HG02759 (cell line): Measurements from ENCODE around the gene DMXL1.
"Not testable (repeated sequence)": the region's sequence is repeated elsewhere in the genome, so short reads cannot be mapped to it uniquely, and the experiment has no call there.

Source experiments
- ATAC-seq: cut with Tn5 transposase; IDR thresholded peaks from one replicate; pipeline ENCODE4 v1.9.1; 2021; ENCODE audit warnings: mild to moderate bottlenecking, moderate library complexity; ENCODE audit not compliant: unreplicated experiment

DMXL1 gene

GRCh38 chr5:119190470-119191095, 119.7 kb downstream of the DMXL1 start:
- no peak for ATAC-seq

- ATAC-seq, result no peak
Observed at GRCh38 chr5:119191944-119192343, 121.1 kb downstream of the DMXL1 start.

- ATAC-seq, result no peak
Observed at GRCh38 chr5:119200795-119201194, 129.9 kb downstream of the DMXL1 start.

GRCh38 chr5:119207105-119207504, 136.2 kb downstream of the DMXL1 start:
- no peak for ATAC-seq

- no peak for ATAC-seq
Observed at GRCh38 chr5:119212026-119212425, 141.1 kb downstream of the DMXL1 start.

GRCh38 chr5:119212676-119213075, 141.8 kb downstream of the DMXL1 start:
- ATAC-seq, result no peak

GRCh38 chr5:119217183-119217582, 146.3 kb downstream of the DMXL1 start:
- no peak for ATAC-seq

GRCh38 chr5:119218830-119219782, 148.2 kb downstream of the DMXL1 start:
- no peak for ATAC-seq

- peak; percentile 91 for ATAC-seq
Observed at GRCh38 chr5:119220576-119221197, 149.8 kb downstream of the DMXL1 start.

GRCh38 chr5:119221330-119221729, 150.4 kb downstream of the DMXL1 start:
- ATAC-seq, result no peak

- ATAC-seq, result no peak
Observed at GRCh38 chr5:119229950-119230349, 159.1 kb downstream of the DMXL1 start.

- ATAC-seq, result no peak
Observed at GRCh38 chr5:119238265-119239118, 167.6 kb downstream of the DMXL1 start.

- ATAC-seq, result no peak
Observed at GRCh38 chr5:119239119-119239417, 168.2 kb downstream of the DMXL1 start.

GRCh38 chr5:119239826-119240225, 168.9 kb downstream of the DMXL1 start:
- ATAC-seq, result not testable (repeated sequence)

- ATAC-seq, result no peak
Observed at GRCh38 chr5:119243888-119244287, 173.0 kb downstream of the DMXL1 start.

GRCh38 chr5:119250946-119251901, 180.3 kb downstream of the DMXL1 start:
- no peak for ATAC-seq

GRCh38 chr5:119255571-119256356, 184.9 kb downstream of the DMXL1 start:
- ATAC-seq, result no peak

GRCh38 chr5:119257613-119258012, 186.7 kb downstream of the DMXL1 start:
- ATAC-seq, result no peak

- no peak for ATAC-seq
Observed at GRCh38 chr5:119263639-119264038, 192.8 kb downstream of the DMXL1 start.
